Peyer's patch (tissue), 4 donors: ENCODE data around the gene SCFD2.
"Not testable (repeated sequence)": the region's sequence is repeated elsewhere in the genome, so short reads cannot be mapped to it uniquely, and the experiment has no call there.

Experiments
- CTCF ChIP-seq, 6 experiments: fragments of 450-650 bp in 4 of 6; fragments of 200-600 bp in 2 of 6; sonication (generic) in 1 of 6; IDR thresholded peaks; one replicate each; pipeline ENCODE4 v1.5.1; 2017 to 2019; ENCODE audit warnings: antibody characterized with exemption in 6 of 6, mild to moderate bottlenecking in 3 of 6, moderate library complexity in 1 of 6
- POLR2A ChIP-seq, 2 donors: fragments of 450-650 bp; IDR thresholded peaks; one replicate each; pipeline ENCODE4 v1.5.1; 2017; ENCODE audit warnings: antibody characterized with exemption in 2 of 2, mild to moderate bottlenecking in 2 of 2, moderate library complexity in 2 of 2

DNA sequence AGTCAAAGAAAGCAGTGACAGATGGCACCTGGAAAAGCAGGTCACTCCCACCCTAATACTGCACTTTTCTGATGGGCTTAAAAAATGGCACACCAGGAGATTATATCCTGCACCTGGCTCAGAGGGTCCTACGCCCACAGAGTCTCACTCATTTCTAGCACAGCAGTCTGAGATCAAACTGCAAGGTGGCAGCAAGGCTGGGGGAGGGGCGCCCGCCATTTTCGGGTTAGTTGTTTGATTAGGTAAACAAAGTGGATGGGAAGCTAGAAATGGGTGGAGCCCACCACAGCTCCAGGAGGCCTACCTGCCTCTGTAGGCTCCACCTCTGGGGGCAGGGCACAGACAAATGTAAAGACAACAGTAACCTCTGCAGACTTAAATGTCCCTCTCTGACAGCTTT lies 188.1 kb downstream of the SCFD2 start:
- TF ChIP-seq CTCF, POLR2A (IDR thresholded peaks at IDR 0.05): not testable (repeated sequence)
